ENCODE measurements around the gene RPS16. TPM values are rescaled to one million over a fixed set of nuclear protein-coding genes. Genes with fewer than 3 reads are reported as not detected.

RPS16 gene
- total and polyA plus RNA-seq, 2 of the 8 experiments (the other 6 are each of a cell fraction or from before 2014, with no cell fraction given), result 2,433 to 7,810 TPM

- TF ChIP-seq RBBP5 (IDR thresholded peaks at IDR 0.05; ENCODE audit: borderline replicate concordance, low read depth, low read length) (peak; percentile 93), KDM4A (IDR thresholded peaks at IDR 0.05; ENCODE audit: low read depth, low read length, severe bottlenecking) (peak; percentile 39), ASH2L (IDR thresholded peaks at IDR 0.05; ENCODE audit: low read length) (peak; percentile 65), POU5F1 (IDR thresholded peaks at IDR 0.05; ENCODE audit: low read depth, low read length) (no peak), SRF (IDR thresholded peaks at IDR 0.05; ENCODE audit: low read depth, low read length) (no peak), CEBPB (IDR thresholded peaks at IDR 0.05; ENCODE audit: low read depth, low read length) (no peak), SP1 (IDR thresholded peaks at IDR 0.05; ENCODE audit: low read depth, low read length) (peak; percentile 58), PHF8 (conservative IDR thresholded peaks at IDR 0.05; ENCODE audit: low read depth, low read length) (peak; percentile 49), EGR1 (IDR thresholded peaks at IDR 0.05; ENCODE audit: borderline replicate concordance, low read depth, low read length) (peak; percentile 98), GABPA (IDR thresholded peaks at IDR 0.05; ENCODE audit: borderline replicate concordance, insufficient read depth, low read length) (no peak), HDAC2 (IDR thresholded peaks at IDR 0.05; ENCODE audit: borderline replicate concordance in 1 of 2, low read depth in 2 of 2, low read length in 2 of 2) (peak in 1 of 2 experiments; percentile 77; a peak in 1 of 4 replicates), ZNF274 (IDR thresholded peaks at IDR 0.05; ENCODE audit: borderline replicate concordance, extremely low read depth, low read length) (no peak), SIX5 (IDR thresholded peaks at IDR 0.05; ENCODE audit: low read depth, low read length) (no peak), USF2 (IDR thresholded peaks at IDR 0.05; ENCODE audit: low read length) (no peak), RAD21 (IDR thresholded peaks at IDR 0.05 in 1 of 2, conservative IDR thresholded peaks at IDR 0.05 in 1 of 2; ENCODE audit: low read depth in 2 of 2, low read length in 2 of 2) (no peak), CBX8 (IDR thresholded peaks at IDR 0.05; ENCODE audit: borderline replicate concordance, low read depth, low read length) (no peak), POLR2AphosphoS5 (IDR thresholded peaks at IDR 0.05; ENCODE audit: low read depth, low read length) (peak; percentile 69), HDAC6 (IDR thresholded peaks at IDR 0.05; ENCODE audit: low read depth, low read length) (no peak), BACH1 (IDR thresholded peaks at IDR 0.05; ENCODE audit: low read length) (peak; percentile 67; the same call in 1 of the 2 replicates), RXRA (IDR thresholded peaks at IDR 0.05; ENCODE audit: insufficient read depth, low read depth, low read length) (no peak)
These were observed 33.1 kb downstream of the RPS16 start (continued) for GRCh38 chr19:39402346-39403300.

All from H1 (cell line).